Fibroblast of mammary gland (primary cell): ENCODE results near the gene CSF3R.

Source experiments
- DNase-seq: peaks from one replicate; pipeline ENCODE4 v3.0.0-alpha.2; 2010; ENCODE audit warnings: low read depth
- H3K4me3 ChIP-seq: 2 replicates; pipeline ENCODE4 v1.5.1; 2011; ENCODE audit warnings: low read depth, mild to moderate bottlenecking, low read length, moderate library complexity; ENCODE audit not compliant: control insufficient read depth
- CTCF ChIP-seq: conservative IDR thresholded peaks from 2 replicates; pipeline ENCODE4 v1.5.1; 2011; ENCODE audit warnings: low read depth, low read length, inconsistent platforms; ENCODE audit not compliant: control insufficient read depth, insufficient read depth

CSF3R gene

GRCh38 chr1:36450270-36450918 is 32.3 kb downstream of the CSF3R start, which contains the start of gene OSCP1:
OSCP1 (minus strand) TSS chr1:36450451; CDS start chr1:36450369, 82 bp downstream.
- no peak for TF ChIP-seq CTCF
- peak; percentile 96 for DNase-seq
- peak within 1 kb of the TSS; percentile 68 for H3K4me3 ChIP-seq

- no peak for DNase-seq
- no peak overlapping the region for H3K4me3 ChIP-seq
- no peak for TF ChIP-seq CTCF
These were observed 34.1 kb downstream of the CSF3R start for GRCh38 chr1:36448530-36449056.

- no peak for TF ChIP-seq CTCF
- DNase-seq: no peak
- H3K4me3 ChIP-seq: no peak overlapping the region
These were observed 35.3 kb downstream of the CSF3R start for GRCh38 chr1:36447450-36447849.

GRCh38 chr1:36446746-36447145 is 36.0 kb downstream of the CSF3R start:
- H3K4me3 ChIP-seq: no peak overlapping the region
- no peak for DNase-seq
- no peak for TF ChIP-seq CTCF

- TF ChIP-seq CTCF: peak; percentile 2
- no peak overlapping the region for H3K4me3 ChIP-seq
- no peak for DNase-seq
These were observed 36.4 kb downstream of the CSF3R start for GRCh38 chr1:36446271-36446670.

GRCh38 chr1:36443297-36443696 is 39.4 kb downstream of the CSF3R start:
- no peak for TF ChIP-seq CTCF
- no peak for DNase-seq
- no peak overlapping the region for H3K4me3 ChIP-seq
